Non-pigmented ciliary epithelial cell (primary cell): Measurements from ENCODE around the gene DNAH14.

Experiments used
- DNase-seq: peaks from one replicate; pipeline ENCODE4 v3.0.0-alpha.2; 2010; ENCODE audit warnings: low read depth

Gene DNAH14

GRCh38 chr1:225406976-225407725 lies 477.7 kb downstream of the DNAH14 start:
- no peak for DNase-seq

GRCh38 chr1:225407755-225408154 lies 478.3 kb downstream of the DNAH14 start:
- DNase-seq, result no peak

GRCh38 chr1:225408249-225408648 lies 478.8 kb downstream of the DNAH14 start:
- DNase-seq, result no peak

GRCh38 chr1:225409051-225409450 lies 479.6 kb downstream of the DNAH14 start:
- DNase-seq, result no peak

- DNase-seq, result no peak
Measured at GRCh38 chr1:225410036-225410435, 480.6 kb downstream of the DNAH14 start.

GRCh38 chr1:225412321-225412720 lies 482.8 kb downstream of the DNAH14 start:
- DNase-seq, result no peak

GRCh38 chr1:225412803-225413351 lies 483.4 kb downstream of the DNAH14 start:
- DNase-seq, result no peak

- DNase-seq, result no peak
Measured at GRCh38 chr1:225413708-225414375, 484.4 kb downstream of the DNAH14 start.

- no peak for DNase-seq
Measured at GRCh38 chr1:225415307-225415706, 485.8 kb downstream of the DNAH14 start.

- DNase-seq, result no peak
Measured at GRCh38 chr1:225415967-225416745, 486.7 kb downstream of the DNAH14 start.

- no peak for DNase-seq
Measured at GRCh38 chr1:225418059-225418458, 488.6 kb downstream of the DNAH14 start.

GRCh38 chr1:225418598-225418997 lies 489.1 kb downstream of the DNAH14 start:
- DNase-seq, result no peak

GRCh38 chr1:225422031-225422605 lies 492.6 kb downstream of the DNAH14 start:
- DNase-seq, result no peak

- no peak for DNase-seq
Measured at GRCh38 chr1:225422795-225423517, 493.5 kb downstream of the DNAH14 start.

- DNase-seq, result no peak
Measured at GRCh38 chr1:225423518-225423855, 494.0 kb downstream of the DNAH14 start.

- DNase-seq, result no peak
Measured at GRCh38 chr1:225424562-225425200, 495.2 kb downstream of the DNAH14 start.

GRCh38 chr1:225425201-225425786 lies 495.8 kb downstream of the DNAH14 start:
- no peak for DNase-seq

- DNase-seq, result no peak
Measured at GRCh38 chr1:225426395-225427234, 497.1 kb downstream of the DNAH14 start.

GRCh38 chr1:225427235-225428067 lies 498.0 kb downstream of the DNAH14 start, which contains the start of gene LBR:
TSS of gene LBR (minus strand) at chr1:225428038. CDS start at chr1:225424075, 3,963 bp downstream.
- no peak for DNase-seq
